GM18508 (cell line): ENCODE measurements around the gene CDON.
"Not testable (repeated sequence)": the region's sequence is repeated elsewhere in the genome, so short reads cannot be mapped to it uniquely, and the experiment has no call there.

ENCODE experiments used
- ATAC-seq: cut with Tn5 transposase; IDR thresholded peaks from one replicate; pipeline ENCODE4 v1.9.1; 2021; ENCODE audit warnings: moderate number of reproducible peaks; ENCODE audit not compliant: insufficient read depth, unreplicated experiment

The CDON gene

GRCh38 chr11:126051117-126051516, 11.5 kb downstream of the CDON start:
- no peak for ATAC-seq

- ATAC-seq: no peak
Measured at GRCh38 chr11:126049159-126049558, 13.5 kb downstream of the CDON start.

GRCh38 chr11:126048197-126048596, 14.5 kb downstream of the CDON start:
- no peak for ATAC-seq

- no peak for ATAC-seq
Measured at GRCh38 chr11:126046570-126047195, 16.0 kb downstream of the CDON start.

DNA sequence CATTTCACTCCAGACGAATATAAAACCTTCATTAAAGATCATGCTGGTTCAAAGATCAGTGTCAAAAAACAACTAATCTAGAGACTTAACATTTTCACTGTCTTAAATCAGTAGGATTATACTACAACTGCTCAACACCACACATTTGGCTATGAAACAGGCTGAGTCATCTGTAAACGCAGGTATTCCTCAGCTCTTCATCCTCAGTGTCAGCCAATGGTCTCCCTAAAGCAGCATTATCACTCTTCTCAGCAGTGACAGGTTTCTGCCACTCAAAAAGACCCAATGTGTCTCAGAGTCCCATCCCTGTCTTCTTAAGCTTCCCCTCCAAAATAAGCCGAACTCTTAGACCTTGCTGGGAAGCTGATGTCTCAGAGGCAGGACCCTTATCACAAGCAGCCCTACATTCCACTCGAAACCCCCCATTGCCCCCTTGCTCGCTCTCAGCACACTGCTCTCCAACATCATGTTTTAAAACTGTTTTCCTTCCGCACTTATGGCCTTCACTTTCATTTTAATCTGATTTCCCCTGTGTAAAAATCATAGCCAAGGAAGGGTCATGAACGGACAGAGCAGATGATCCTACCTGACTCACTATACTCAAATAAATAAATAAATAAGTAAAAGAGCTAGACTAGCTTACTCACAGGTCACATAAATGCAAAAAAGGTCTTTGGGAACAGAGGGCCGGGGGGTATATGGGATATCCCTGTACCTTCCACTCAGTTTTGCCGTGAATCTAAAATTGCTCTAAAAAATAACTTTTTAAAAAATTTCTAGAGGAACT, 23.0 kb downstream of the CDON start:
- no peak for ATAC-seq

GRCh38 chr11:126035718-126036117, 26.9 kb downstream of the CDON start:
- no peak for ATAC-seq

GRCh38 chr11:126034933-126035425, 27.7 kb downstream of the CDON start:
- ATAC-seq: no peak

- no peak for ATAC-seq
Measured at GRCh38 chr11:126034039-126034932, 28.4 kb downstream of the CDON start.

DNA sequence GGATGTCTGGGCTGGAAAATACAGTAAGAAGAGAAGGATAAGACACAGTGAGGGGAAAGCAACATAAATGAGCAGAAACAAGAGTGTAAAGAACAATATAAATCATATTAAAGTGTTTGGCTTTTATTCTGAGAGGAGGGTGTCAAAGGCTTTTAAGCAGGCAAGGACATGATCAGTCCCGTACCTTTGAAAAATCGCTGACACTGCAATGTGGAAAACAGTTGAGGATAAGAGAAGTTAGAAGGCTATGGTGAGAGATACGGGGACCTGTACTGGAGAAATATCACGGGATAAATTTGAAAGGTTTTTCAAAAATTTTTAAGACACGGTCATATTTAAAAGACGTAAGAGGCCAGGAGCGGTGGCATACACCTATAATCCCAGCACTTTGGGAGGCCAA, 30.3 kb downstream of the CDON start:
- no peak for ATAC-seq

DNA sequence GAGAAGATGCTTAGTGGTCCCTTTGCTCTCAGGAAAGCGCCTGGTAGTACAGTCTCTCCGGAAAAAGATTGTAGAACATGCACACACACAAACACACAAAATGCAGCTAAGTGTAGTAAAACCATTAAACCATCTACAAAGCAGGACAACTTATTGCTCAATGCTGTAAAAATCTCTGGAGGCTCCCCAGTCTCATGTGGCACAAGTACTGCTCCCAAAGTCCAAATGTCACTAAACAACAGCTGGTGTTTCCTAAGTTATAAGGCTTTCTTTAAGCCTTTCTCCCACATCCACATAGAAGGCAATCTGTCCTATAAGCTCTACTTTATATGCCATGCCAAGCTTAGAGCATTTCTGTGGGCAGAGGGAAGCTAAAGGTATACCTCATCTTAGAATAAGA, 32.9 kb downstream of the CDON start:
- no peak for ATAC-seq

GRCh38 chr11:126029237-126029636, 33.4 kb downstream of the CDON start:
- ATAC-seq: no peak

GRCh38 chr11:126028534-126028933, 34.1 kb downstream of the CDON start:
- not testable (repeated sequence) for ATAC-seq

- no peak for ATAC-seq
Measured at GRCh38 chr11:126026579-126026978, 36.1 kb downstream of the CDON start.

DNA sequence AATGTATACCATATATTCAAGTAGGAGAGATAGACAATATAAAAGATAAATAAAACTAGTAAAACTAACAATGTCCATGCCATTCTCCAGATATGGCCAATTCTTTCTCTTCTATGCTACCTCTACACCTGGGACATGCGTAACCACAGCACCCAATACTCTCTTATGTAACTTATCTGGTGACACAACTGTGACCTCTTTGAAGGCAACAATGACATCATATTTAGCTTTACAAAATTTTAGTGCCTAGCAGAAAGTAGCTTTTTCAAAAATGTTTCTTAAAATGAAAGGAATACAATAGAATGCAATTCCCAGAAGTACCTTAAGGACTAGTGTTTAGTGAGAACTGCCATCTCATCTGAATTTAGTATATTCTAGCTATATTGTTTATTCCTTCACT, 36.8 kb downstream of the CDON start:
- no peak for ATAC-seq

DNA sequence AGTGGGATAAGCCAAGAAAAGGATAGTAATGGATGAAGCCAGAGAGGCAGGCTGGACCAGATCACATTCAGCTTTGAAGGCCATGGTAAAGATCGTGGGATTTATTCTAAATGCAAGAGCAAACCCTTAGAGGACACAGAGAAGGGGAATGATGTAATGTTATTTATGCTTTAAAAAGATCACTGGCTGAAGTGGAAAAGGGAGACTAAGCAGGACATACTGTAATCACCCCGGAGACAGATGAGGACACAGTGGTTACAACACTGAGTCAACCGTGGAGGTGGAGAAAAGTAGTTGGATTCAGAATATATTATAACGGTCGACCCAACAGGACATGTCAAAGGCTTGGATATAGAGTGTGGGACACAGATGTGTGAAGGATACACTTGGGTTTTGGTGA, 38.5 kb downstream of the CDON start:
- no peak for ATAC-seq

GRCh38 chr11:126012852-126013251, 49.8 kb downstream of the CDON start:
- no peak for ATAC-seq

GRCh38 chr11:126011754-126012153, 50.9 kb downstream of the CDON start:
- ATAC-seq: no peak

DNA sequence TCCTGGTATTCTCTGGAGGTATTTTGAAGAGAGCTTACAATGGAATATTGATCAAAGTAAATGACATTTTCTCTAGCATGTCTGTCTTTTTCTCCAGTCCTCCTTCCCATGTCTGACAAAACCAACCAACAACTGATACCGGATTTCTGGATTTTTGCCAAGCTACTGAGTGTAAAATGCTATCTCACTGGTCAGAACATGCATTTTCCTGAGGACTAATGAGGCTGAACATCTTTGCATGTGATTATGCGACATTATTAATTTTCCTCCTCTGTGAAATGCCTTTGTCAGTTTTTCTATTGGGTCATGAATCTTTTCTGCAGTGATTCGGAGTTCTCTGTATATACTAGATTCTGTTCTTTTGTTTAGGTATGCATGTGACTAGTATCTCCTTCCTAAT, 51.4 kb downstream of the CDON start:
- ATAC-seq: no peak

DNA sequence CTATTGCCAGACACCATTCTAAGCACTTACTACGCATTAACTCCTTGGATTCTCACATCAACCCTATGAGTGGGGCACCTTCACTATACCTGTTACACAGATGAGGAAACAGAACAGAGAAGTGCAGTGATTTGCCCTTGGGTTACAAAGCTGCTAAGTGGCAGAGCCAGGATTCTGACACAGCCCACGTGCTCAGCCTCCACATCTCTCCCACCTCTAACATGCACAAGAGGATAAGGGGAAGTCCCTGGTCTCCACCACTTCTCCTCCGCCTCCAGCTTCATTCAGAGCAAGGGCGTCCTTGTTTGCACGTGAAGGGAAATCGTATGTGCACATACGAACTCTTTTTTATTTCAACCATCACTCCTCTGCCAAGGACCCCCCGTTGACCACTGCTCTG, 53.7 kb downstream of the CDON start:
- ATAC-seq: no peak

DNA sequence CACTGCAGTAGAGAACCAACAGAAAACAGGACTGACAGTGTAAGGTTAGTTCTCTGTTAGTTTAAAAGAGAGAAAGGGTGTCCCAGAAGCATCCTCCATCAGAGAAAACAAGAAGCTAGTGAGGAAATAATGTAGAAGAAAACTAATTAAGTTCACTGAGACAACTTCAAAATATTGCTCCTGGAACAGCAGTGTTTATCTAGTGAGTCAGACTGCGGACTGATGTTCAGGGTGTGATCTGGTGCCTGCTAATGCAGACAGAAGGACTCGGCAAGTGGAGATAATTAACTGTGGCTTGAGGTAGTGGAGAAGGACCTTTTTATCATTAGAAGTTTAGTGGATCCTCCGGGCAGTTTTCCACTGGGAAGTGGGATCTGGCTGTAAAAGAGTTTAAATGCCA, 55.4 kb downstream of the CDON start:
- no peak for ATAC-seq

DNA sequence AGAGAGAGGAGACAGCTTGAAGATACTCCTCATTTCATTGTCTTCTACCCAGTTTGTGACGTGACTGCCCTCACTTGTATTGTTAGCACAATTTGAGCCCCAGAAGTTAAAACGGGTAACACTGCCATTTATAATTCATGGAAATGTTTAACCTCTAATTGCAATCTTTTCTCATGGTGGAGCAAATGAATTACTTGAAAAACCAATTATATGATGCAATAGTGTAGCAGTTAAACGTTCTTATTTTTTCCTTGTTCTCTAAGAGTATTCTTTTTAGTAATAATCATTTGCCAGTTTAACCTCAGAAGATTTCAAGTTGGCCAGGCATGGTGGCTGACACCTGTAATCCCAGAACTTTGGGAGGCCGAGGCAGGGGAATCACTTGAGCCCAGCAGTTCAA, 56.6 kb downstream of the CDON start:
- ATAC-seq: no peak
